SK-N-SH treated with all-trans-retinoic acid at 6 μM for 48 hours (cell line): ENCODE measurements around the gene SRGAP1.

ENCODE experiments used
- ARNTL ChIP-seq: fragments of 450-650 bp; formaldehyde crosslinking; IDR thresholded peaks from 2 replicates; pipeline ENCODE4 v1.5.0; 2020; ENCODE audit warnings: low read depth, mild to moderate bottlenecking, moderate library complexity, borderline replicate concordance
- CSDC2 ChIP-seq: fragments of 250-450 bp; sonication (Bioruptor Pico); IDR thresholded peaks from 2 replicates; pipeline ENCODE4 v1.5.0; 2020; ENCODE audit warnings: mild to moderate bottlenecking, moderate library complexity
- ESRRG ChIP-seq: fragments of 250-450 bp; sonication (Bioruptor Pico); IDR thresholded peaks from 2 replicates; pipeline ENCODE4 v1.6.1; 2021; ENCODE audit warnings: mild to moderate bottlenecking
- RARB ChIP-seq: fragments of 250-450 bp; sonication (Bioruptor Pico); IDR thresholded peaks from 2 replicates; pipeline ENCODE4 v1.8.0; 2021; ENCODE audit warnings: mild to moderate bottlenecking, moderate library complexity
- TCF4 ChIP-seq: fragments of 250-450 bp; sonication (Bioruptor Pico); IDR thresholded peaks from 2 replicates; pipeline ENCODE4 v1.8.0; 2021; ENCODE audit warnings: mild to moderate bottlenecking, moderate library complexity, borderline replicate concordance
- ZFP30 ChIP-seq: fragments of 450-650 bp; formaldehyde crosslinking; IDR thresholded peaks from 2 replicates; pipeline ENCODE4 v1.5.0; 2022; ENCODE audit warnings: mild to moderate bottlenecking, moderate library complexity
- ZNF565 ChIP-seq: fragments of 450-650 bp; formaldehyde crosslinking; conservative IDR thresholded peaks from 2 replicates; pipeline ENCODE4 v1.5.0; 2020; ENCODE audit warnings: low read depth, mild to moderate bottlenecking, moderate library complexity
- TF ChIP-seq, protein P1 (sequence below): fragments of 250-450 bp; sonication (Bioruptor Pico); IDR thresholded peaks from 2 replicates; pipeline ENCODE4 v1.5.0; 2020; ENCODE audit warnings: mild to moderate bottlenecking, moderate library complexity
- TF ChIP-seq, protein P2 (sequence below): fragments of 250-450 bp; sonication (Bioruptor Pico); IDR thresholded peaks from 2 replicates; pipeline ENCODE4 v1.8.0; 2020; ENCODE audit warnings: mild to moderate bottlenecking, moderate library complexity, borderline replicate concordance
- TF ChIP-seq, protein P3 (sequence below): fragments of 250-450 bp; sonication (Bioruptor Pico); IDR thresholded peaks from 2 replicates; pipeline ENCODE4 v1.5.1; 2021; ENCODE audit warnings: mild to moderate bottlenecking, moderate library complexity

DNA sequence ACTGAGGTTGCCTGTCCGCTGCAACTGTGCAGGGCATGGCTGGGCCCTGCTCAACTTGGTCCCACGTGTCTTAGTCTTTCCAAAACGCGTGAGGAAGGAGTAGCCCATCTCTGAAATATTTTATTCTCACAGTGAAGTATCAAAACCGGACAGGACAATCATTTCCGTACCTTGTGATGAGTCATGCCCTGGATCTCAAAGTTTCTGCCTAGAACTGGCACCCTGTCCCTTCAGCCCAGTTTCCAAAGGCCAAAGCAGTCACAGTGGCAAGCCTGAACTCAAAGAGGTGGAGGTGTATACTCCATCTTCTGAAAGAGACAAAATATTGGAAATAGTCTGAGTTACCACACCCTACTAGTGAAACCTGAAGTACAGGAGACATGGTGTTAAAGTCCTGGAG, 28.5 kb upstream of the SRGAP1 start:
- TF ChIP-seq TCF4 (CRISPR knock-in tag) (no peak), ZFP30 (no peak), RARB (CRISPR knock-in tag) (no peak), ARNTL (CRISPR knock-in tag) (no peak), ZNF565 (CRISPR knock-in tag) (no peak), CSDC2 (CRISPR knock-in tag) (no peak), ESRRG (CRISPR knock-in tag) (no peak)
- TF ChIP-seq, protein P1, sequence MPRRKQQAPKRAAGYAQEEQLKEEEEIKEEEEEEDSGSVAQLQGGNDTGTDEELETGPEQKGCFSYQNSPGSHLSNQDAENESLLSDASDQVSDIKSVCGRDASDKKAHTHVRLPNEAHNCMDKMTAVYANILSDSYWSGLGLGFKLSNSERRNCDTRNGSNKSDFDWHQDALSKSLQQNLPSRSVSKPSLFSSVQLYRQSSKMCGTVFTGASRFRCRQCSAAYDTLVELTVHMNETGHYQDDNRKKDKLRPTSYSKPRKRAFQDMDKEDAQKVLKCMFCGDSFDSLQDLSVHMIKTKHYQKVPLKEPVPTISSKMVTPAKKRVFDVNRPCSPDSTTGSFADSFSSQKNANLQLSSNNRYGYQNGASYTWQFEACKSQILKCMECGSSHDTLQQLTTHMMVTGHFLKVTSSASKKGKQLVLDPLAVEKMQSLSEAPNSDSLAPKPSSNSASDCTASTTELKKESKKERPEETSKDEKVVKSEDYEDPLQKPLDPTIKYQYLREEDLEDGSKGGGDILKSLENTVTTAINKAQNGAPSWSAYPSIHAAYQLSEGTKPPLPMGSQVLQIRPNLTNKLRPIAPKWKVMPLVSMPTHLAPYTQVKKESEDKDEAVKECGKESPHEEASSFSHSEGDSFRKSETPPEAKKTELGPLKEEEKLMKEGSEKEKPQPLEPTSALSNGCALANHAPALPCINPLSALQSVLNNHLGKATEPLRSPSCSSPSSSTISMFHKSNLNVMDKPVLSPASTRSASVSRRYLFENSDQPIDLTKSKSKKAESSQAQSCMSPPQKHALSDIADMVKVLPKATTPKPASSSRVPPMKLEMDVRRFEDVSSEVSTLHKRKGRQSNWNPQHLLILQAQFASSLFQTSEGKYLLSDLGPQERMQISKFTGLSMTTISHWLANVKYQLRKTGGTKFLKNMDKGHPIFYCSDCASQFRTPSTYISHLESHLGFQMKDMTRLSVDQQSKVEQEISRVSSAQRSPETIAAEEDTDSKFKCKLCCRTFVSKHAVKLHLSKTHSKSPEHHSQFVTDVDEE (CRISPR knock-in tag): no peak
- TF ChIP-seq, protein P2, sequence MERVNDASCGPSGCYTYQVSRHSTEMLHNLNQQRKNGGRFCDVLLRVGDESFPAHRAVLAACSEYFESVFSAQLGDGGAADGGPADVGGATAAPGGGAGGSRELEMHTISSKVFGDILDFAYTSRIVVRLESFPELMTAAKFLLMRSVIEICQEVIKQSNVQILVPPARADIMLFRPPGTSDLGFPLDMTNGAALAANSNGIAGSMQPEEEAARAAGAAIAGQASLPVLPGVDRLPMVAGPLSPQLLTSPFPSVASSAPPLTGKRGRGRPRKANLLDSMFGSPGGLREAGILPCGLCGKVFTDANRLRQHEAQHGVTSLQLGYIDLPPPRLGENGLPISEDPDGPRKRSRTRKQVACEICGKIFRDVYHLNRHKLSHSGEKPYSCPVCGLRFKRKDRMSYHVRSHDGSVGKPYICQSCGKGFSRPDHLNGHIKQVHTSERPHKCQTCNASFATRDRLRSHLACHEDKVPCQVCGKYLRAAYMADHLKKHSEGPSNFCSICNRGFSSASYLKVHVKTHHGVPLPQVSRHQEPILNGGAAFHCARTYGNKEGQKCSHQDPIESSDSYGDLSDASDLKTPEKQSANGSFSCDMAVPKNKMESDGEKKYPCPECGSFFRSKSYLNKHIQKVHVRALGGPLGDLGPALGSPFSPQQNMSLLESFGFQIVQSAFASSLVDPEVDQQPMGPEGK: no peak
- TF ChIP-seq, protein P3, sequence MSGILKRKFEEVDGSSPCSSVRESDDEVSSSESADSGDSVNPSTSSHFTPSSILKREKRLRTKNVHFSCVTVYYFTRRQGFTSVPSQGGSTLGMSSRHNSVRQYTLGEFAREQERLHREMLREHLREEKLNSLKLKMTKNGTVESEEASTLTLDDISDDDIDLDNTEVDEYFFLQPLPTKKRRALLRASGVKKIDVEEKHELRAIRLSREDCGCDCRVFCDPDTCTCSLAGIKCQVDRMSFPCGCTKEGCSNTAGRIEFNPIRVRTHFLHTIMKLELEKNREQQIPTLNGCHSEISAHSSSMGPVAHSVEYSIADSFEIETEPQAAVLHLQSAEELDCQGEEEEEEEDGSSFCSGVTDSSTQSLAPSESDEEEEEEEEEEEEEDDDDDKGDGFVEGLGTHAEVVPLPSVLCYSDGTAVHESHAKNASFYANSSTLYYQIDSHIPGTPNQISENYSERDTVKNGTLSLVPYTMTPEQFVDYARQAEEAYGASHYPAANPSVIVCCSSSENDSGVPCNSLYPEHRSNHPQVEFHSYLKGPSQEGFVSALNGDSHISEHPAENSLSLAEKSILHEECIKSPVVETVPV (CRISPR knock-in tag): no peak
